G401 (cell line): ENCODE data around the gene CDK2AP2. TPM values are rescaled to one million over a fixed set of nuclear protein-coding genes. Genes with fewer than 3 reads are reported as not detected.
"Not testable (repeated sequence)": the region's sequence is repeated elsewhere in the genome, so short reads cannot be mapped to it uniquely, and the experiment has no call there.

ENCODE experiments used
- DNase-seq: peaks from one replicate; pipeline ENCODE4 v3.0.0-alpha.2; 2015; ENCODE audit warnings: low spot score
- in situ Hi-C: cut with HindIII; loops from 2 replicates; pipeline ENCODE4 v1.10.0; 2016; ENCODE audit warnings: low sequenced_read_pairs, mixed read lengths
- total RNA-seq: library from RNA; depleted of rRNA; stranded (reverse); fragments of >200 nt; shearing (Covaris generic); gene quantifications from 2 replicates; pipeline ENCODE4 v1.2.3, GENCODE V29; 2014

Gene CDK2AP2
- total RNA-seq, 1 experiment from 2014 or later: 36.1 TPM

DNA sequence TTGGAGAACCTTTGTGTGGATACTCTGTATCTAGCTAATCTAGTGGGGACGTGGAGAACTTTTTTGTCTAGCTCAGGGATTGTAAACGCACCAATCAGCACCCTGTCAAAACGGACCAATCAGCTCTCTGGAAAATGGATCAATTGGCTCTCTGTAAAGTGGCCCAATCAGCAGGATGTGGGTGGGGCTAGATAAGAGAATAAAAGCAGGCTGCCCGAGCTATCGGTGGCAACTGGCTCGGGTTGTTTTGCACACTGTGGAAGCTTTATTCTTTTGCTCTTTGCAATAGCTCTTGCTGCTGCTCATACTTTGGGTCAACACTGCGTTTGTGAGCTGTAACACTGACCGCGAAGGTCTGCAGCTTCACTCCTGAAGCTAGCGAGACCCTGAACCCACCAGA lies 31.3 kb downstream of the CDK2AP2 start:
- in situ Hi-C loops, DNase-seq: not testable (repeated sequence)

DNA sequence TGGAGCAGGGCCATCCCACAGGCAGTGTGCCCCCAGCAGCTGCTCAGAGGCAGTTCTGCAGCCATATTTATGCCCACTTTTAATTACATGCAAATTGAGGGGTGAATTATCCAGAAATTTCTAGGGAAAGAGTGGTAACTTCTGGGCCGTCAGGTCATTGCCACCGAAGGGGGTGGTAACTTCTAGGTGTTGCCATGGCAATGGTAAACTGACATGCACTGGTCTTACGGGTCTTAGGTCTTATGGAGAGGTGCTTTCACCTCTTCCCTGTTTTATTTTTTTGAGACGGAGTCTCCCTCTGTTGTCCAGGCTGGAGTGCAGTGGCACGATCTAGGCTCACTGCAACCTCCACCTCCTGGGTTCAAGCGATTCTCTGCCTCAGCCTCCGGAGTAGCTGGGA lies 35.1 kb downstream of the CDK2AP2 start:
- in situ Hi-C loops: no loop called here
- no peak for DNase-seq

DNA sequence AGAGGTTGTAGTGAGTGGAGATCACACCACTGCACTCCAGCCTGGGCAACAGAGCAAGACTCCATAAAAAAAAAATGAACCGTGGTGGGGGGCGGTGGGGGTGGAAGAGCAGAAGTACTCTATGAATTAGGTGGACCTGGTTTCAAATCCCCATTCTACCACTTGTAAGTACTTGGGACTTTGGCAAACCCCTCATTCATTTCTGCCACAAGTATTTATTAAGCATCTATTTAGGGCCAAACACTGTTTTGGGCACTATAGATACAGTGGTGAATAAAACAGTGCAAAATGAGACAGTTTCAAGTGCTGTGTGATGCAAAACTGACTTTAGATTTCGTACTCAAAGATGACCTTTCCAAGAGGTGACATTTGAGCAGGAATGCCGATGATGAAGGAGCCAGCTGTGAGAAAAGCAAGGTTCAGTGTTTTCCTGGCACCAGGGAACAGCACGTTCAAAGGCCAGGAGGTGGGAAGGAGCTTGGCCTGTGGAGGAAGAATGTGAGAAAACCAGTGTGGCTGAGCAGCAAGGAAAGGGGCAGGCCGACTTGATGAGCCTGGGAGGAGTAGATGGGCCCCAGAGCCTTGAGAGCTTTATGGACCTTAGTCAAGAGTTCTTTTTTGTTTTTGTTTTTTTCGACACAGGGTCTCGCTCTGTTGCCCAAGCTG lies 37.5 kb downstream of the CDK2AP2 start:
- in situ Hi-C loops: no loop called here
- no peak for DNase-seq

DNA sequence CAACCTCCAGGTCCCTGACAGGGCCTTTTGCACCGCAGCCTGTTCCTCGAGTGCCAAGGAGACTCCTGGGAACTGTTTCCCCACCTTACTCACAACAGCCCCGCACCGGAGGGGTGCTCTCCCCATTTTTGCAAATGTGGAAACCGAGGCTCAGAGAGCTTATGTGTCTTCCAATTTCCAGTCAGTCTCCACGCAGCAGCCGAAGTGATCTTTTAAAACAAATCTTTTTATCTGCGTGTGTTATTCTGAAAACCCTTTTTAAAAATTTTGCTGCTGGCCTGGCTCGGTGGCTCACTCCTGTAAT lies 38.5 kb downstream of the CDK2AP2 start:
- no peak for DNase-seq
- in situ Hi-C loops: no loop called here

DNA sequence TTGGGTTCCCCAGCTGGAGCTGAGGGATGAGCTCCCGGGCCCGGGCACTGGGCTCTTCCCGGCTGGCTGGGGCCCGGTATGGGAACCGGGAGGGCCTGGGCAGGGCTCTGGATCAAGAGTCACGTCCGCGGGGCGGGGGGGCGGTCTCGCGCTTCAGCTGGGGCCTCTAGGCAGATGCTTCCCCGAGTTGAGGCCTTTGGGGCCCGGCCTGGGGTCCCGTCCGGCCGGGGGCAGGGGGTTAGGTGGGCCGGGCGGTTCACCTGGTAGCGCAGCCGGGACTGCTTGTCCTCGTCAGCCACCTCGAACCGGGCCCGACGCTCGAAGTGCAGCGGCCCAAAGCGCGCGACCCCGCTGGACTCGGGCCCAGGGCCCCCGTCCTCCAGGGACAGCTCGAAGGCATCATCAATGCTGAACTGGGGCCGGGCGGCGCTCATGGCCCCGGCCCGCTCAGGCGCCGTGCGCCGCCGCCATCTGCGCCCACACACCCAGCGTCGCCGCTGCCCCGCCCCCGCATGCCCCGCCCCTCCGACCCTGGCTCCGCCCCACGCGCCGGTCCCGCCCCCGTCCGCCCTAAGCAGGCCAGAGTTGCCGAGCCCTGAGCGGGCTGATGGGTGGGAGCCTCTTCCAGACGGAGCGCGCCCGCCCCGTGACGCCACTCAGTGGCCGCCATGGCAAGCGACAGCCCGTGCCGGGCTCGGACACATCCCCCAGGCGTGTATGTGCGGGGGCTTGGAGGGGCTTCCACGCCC lies 39.0 kb downstream of the CDK2AP2 start, which contains the start of gene TMEM134:
TMEM134 (minus strand) TSS at position 493 of the 749 bp plus-strand sequence; CDS start at position 434, 59 bp downstream.
- in situ Hi-C loops: no loop called here
- DNase-seq: peak; percentile 94

DNA sequence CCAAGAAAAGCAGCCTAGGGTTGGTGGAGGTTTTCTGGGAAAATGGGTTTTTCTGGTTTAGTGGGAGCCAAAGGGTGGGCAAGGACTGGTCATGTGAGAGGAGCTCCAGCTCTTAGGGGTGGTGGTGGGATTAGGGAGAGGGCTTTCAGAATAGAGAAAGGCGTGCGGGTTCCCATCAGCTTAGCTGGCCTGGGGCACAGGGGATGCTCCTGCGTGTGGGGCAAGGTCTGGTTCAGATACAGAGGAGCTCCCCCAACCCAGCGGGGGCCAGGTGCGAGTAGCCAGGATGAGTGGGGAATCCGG lies 39.6 kb downstream of the CDK2AP2 start:
- DNase-seq: no peak
- in situ Hi-C loops: no loop called here

DNA sequence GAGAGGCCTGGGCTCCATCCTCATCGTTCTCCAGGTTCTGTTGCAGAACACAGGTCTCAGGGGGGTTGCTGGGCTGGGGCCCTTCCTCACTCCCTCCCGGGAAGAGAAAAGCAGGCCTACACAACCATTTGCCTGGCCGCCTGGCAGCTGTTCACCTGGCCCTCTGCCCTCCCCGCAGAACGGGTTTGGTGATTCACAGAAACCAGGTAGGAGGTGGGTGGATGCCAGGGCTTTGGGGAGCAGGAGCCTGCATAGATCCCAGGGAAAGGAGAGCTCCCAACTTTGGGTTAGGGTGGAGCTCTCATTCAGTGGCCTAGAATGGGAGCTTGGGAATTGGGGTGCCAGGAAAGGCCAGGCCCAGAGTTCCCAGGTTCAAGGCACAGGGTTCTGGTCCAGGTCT lies 39.9 kb downstream of the CDK2AP2 start:
- in situ Hi-C loops: no loop called here
- DNase-seq: peak; percentile 67

DNA sequence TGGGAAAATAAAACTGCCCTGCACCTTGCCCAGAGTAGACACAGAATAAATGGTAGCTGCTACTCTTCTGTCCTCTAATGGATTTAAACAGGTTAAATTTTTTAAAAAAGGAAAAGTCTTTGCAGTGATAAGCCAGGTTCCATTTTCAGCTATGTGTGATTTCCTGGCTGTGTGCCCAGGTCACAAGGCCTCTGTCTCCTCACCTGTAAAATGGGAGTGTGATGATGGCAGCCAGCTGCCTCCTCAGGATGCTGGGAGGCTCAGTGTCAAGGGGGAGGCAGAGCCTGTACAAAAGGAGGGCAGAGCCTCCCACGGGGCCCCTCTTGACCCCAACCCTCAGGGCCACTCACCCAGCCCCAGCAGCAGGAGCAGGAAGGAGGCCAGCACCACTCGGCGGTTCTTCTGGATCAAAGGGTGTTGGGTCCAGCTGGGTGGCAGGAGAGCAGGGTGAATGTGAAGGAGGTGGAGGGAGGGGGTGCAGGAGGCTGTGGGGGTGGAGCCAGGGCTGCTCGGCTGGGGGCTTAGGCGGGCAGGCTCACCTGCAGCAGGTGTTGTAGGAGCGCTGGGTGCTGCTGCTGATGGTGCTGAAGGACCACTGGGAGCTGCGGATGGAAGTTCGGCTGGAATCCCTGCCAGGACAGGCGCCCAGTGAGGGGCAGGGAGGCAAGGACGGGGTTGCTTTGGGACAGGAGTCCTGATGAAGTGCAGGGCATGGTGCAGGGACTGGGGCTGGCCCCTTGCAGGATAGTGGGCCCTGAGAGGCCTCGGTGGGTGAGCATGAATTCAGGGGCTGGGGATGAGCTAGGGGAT lies 40.8 kb downstream of the CDK2AP2 start:
- no peak for DNase-seq
- in situ Hi-C loops: no loop called here

DNA sequence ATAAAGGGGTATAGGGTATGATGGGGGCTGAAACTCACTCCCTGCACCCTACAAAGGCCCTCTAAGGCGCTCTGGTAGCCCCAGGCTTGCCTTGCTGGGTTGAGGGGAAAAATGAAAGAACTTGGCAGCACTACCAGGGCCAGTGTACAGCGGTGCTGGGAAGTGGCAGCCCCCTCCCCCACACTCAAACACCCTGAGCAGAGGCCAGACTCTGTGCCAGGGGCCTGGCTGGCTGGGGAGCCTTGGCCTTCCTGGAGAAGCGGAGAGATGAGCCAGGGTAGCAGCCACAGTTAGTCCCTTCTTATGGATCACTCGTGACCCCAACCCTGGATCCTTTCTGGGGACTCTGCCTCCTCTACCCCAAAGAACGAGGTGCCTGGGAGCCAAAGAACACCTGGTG lies 41.6 kb downstream of the CDK2AP2 start:
- in situ Hi-C loops: no loop called here
- no peak for DNase-seq

DNA sequence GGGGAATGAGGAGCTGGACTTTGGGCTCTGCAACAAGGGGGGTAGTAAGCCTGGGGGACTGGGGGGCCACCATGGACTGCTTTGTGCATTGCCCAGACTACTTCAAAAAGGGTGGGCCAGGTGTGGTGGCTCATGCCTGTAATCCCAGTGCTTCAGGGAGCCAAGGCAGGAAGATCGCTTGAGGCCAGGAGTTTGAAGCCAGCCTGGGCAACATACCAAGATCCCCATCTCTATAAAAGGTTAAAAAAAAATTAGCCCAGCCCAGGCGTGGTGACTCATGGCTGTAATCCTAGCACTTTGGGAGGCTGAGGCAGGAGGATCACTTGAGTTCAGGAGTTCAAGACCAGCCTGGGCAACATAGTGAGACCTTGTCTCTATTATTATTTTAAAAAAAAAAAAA lies 42.4 kb downstream of the CDK2AP2 start:
- in situ Hi-C loops, DNase-seq: not testable (repeated sequence)

DNA sequence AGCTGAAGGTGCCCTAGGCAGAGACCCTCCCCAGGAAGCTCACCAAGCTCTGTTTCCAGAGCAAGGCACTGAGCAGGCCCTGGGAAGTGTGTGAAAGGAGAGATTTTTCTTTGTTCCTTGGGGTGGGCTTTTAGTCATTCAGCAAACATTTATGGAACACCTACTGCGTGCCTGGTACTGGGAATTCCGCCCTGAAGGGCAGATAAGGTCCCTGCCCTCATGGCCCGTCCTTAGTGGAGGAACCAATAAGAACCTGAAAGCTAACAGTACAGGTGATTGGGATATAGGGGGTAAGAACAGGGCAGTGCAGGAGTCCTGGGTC lies 42.8 kb downstream of the CDK2AP2 start:
- in situ Hi-C loops: no loop called here
- no peak for DNase-seq

DNA sequence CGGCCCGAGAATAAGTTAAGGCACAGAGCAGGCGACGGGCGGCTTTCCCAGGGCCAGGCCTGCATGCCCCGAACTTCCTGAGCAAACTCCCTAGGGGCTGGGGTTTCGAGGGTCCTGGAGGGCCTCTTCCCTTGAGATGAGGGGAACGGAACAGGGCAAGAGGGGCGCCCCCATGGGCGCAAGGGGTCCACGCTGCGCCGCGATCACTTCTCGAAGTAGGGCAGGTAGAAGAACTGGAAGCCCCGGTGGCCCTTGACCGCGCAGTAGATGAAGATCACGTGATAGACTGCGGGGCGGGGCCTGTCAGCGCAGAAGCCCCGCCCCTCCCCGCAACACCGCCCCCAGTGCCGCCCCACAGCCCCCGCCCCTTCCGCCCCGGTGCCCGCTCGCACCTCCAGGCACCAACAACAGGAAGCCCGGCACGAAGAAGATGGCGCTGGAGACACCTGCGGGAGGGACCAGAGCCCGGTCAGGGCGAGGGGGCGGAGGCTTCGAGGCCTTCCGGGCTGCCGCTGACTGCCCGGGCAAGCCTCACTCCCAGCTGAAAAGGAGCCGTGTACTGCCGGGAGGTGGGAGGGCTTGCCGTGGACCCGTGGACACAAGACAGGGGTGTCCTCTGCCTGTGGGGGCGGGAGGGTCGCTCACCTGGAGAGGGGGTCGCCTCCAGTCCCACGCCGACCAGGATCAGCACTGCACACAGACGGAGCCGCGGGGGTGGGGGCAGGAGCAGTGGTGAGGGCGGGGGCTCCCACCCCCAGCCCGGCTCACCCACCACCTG lies 43.4 kb downstream of the CDK2AP2 start:
- peak; percentile 84 for DNase-seq

DNA sequence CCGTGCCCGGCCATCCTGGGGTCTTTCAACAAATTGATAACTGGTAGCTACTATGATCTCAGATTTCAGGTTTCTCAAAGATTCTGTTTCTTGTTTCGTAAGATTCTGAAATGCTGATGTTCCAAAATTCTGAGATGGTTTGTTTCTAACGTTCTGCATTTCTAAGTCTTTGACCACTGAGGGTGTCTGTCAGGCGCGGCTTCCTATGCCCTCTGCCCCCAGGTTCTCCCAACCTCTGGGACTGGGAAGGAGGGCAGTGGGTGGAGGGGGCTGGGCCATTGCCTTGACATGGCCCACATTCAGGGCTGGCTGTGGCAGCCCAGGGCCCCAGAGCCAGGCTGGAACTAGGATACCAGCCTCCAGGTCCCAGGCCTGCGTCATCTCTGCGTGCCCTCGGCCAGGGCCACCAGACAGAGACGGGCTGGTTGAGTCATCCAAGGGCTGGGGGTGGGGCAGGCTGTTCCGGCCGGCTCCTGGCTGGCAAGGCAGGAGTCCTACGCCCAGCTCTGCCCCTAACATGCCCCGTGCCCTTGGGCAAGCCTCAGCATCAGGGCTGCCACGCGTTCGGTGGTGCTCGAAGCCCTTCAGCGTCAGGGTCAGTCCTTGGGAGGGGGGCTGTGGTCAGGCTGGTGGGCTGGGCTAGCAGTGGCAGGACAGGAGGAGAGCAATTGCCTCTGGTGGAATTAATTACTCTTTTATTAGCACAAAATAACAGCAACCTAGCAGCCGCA lies 44.1 kb downstream of the CDK2AP2 start:
- no peak for DNase-seq
- in situ Hi-C loops: no loop called here

More for the DNA sequence above, 43.4 kb downstream of the CDK2AP2 start:
- in situ Hi-C loops: no loop called here

DNA sequence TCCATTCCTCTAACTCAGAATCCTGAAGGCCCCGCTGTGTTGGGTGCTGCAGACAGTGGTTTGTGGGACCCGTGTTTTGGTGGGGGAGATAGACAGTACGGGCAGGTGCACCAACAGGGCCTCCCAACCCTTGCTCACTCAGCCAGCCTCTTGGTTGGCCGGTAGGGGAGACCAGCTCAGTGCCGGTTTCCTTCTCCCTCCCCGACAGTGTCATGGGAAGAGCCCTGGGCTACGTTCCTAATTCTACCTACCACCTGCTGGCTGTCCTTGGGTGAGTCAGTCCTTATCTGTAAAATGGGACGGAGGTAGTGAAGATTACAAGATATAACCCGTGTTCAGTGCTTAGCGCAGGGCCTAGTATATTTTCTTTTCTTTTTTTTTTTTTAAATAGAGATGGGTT lies 44.8 kb downstream of the CDK2AP2 start:
- no peak for DNase-seq
- in situ Hi-C loops: no loop called here

DNA sequence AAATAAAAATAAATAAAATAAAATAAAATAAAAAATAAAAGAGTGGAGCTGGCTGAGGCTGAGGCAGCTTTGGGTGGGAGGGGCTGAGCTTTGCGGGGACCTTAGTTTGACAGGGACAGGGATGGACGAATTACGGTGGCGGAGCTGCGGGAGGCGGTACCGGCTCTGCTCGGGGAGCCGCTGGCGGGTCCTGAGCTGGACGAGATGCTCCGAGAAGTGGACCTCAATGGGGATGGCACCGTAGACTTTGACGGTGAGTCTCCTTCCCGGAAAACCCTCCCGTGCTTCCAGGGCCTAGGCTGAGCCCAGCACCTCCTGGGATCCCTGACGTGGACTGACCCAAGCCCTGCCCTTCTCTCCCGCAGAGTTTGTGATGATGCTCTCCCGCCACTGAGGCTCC lies 49.7 kb downstream of the CDK2AP2 start:
- DNase-seq: no peak
- in situ Hi-C loops: no loop called here

DNA sequence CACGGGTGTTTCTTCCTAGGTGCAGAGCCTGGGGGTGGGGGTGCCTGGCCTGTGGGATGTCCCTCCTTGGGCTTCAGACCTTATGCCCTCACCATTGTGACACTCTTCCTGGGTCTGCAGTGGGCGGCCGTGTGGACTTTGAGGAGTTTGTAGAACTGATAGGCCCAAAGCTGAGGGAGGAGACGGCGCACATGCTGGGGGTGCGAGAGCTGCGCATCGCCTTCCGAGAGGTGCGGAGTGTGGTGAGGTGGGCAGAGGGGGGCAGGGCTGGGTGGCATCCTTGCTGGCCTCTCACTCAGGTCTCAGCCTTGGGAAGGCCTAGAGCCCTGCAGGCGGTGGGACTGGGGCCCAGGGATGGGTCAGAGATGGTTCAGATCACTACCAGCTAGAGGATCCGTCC lies 50.5 kb downstream of the CDK2AP2 start:
- in situ Hi-C loops: no loop called here
- DNase-seq: no peak
